NCI-H1930 (cell line): Measurements from ENCODE around the gene LYSMD3.

Experiments
- DNase-seq, 2 experiments: peaks; one replicate each; lab custom pipeline; 2025; lab: John Stamatoyannopoulos, UW

The LYSMD3 gene

DNA sequence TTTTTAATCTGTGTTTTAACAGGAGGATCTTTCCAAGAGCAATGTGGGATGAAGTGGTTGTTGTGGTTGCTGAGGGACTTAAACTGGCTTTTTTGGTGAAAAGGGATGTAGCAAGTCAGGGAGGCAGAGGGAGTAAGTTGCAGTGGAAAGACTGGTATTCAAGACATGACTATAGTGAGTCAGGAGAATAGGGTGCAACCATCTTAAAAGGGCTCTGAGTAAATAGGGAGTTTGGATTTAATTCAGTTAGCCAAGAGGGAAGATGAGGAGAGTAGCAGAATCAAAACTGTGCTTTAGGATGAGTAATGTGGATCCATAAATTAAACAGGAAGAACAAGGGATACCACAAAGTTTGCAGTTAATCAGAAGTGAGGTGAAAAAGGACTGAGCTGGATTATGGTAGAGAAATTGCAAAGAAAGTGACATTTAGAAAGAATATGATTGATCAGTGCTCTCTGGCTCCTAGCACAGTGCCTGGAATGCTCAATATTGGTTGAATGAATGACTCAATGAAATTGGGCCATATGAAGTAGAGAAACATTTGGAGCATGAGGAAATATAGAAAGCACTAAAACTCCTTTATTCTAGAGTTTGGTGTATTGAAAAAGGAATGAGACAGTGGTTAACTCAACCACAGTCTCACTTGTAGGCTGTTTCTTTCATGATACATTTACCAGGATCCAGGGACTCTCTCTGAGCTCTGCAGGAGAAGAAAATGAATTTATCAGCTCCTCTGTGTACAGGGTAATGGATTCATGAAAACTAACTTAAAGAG lies 49.6 kb downstream of the LYSMD3 start:
- DNase-seq = no peak

DNA sequence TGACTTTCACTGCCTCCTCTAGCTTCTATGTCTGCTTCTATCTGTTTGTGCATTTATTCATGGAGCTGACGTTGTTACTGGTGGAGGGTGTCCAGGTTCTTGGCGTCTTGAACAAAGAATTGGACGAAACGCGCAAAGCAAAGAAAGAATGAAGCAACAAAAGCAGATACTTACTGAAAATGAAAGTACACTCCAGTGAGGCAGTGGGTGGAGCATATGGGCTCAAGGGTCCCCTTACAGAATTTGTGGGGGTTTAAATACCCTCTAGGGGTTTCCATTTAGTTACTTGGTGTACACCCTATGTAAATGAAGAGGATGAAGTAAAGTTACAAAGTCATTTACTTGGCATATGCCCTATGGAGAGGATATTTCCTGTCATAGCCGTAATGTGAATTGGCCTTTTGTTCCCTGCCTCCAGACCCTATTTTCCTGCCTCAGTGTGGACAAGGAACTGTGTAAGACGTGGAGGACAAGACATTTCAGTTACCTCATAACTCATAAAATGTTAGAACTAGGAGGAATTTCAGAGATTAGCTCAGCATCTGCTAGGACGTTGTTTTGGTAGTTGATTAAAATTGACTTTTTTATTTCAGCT lies 51.7 kb downstream of the LYSMD3 start:
- no peak for DNase-seq

- DNase-seq = no peak
Observed at GRCh38 chr5:90477073-90477472, 52.3 kb downstream of the LYSMD3 start.

- DNase-seq = no peak
Observed at GRCh38 chr5:90476391-90476790, 53.0 kb downstream of the LYSMD3 start.

- no peak for DNase-seq
Observed at GRCh38 chr5:90475436-90475980, 53.9 kb downstream of the LYSMD3 start.

DNA sequence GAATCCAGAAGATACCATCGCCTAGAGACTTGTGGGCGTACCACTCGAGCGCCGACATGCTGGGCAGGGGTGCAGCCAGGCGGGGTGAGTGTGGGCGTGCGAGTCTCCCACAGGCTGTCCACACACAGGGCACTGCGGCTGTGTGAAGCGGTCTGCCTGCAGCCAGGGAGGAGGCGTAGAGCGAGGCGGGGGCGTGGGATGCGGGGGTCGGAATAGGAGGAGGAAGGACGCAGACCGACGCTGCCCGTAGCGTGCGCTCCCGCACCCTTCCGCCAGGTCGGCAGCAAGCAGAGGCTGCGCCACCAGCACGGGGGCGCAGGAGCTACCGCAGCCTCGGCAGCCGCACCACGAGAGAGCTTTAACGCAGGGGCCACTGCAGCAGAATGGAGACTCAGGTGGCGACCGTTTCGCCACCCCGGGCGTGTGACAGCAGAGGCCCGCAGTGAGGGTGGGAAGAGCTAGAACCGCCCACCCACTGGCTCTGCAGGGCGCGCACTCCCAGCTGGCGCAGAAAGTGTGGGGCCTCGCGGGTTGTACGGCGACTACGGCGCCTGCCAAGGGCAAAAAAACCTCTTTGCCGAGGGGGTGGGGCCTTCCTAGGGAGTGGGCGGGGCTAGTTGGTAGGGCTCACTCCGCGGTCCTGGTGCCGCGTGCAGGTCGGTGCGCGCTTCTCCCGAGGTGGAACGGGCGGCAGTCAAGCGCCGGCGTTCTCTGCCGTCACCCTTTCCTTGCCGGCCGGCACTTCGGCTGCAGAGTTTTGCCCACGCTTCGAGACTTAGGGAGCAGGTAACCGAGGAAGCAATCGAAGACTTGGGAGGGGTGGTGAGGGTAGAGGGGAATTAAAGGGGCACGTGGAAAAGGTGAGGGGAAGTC lies 54.9 kb downstream of the LYSMD3 start, which contains the start of the genes MBLAC2 and POLR3G:
Gene MBLAC2 (minus strand): TSS at position 537 of the 873 bp plus-strand sequence. CDS start 479 bp downstream, at position 58.
Gene POLR3G (plus strand): TSS at position 630 of the 873 bp plus-strand sequence. CDS start 10,704 bp downstream, outside the sequence.
- peak; percentile 79 for DNase-seq

DNA sequence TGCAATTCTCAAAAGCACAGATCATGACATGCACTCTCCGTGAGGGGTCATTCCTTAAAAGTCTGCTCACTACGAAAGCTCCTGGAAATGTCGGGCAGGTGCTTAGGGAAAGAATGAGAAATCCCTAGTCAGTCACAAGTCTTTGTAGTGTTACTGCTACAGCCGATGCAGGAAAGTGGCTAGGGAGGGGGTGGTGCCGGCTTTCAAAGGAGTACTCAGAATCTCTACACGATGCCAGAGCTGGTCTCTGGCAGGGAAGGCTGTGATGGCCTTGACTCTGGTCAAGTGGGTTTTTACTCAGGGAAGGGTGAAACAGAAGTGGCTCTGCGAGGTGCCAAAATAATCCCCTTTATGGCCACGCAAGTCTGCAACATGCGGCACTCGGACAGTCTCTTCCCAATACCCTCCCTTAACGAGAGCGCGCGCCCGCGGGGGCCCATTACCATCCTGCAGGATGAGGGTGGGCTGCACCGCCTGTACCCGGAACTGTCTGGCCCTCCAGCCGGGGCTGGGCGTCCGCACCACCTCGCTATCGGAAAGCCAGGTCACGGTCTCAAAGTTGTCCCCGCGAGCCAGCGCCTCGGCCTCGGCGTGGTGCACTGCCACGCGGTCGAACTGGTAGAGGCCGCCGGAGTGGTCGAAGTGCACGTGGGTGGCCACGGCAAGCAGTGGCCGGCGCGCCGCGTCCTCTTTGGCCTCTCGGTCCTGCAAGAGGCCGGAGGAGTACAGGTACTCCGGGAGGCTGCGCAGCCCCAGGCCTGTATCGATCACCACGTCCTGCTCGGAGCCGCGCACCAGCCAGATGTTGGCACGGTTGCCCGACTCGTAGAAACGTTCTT lies 55.8 kb downstream of the LYSMD3 start:
- DNase-seq = no peak

DNA sequence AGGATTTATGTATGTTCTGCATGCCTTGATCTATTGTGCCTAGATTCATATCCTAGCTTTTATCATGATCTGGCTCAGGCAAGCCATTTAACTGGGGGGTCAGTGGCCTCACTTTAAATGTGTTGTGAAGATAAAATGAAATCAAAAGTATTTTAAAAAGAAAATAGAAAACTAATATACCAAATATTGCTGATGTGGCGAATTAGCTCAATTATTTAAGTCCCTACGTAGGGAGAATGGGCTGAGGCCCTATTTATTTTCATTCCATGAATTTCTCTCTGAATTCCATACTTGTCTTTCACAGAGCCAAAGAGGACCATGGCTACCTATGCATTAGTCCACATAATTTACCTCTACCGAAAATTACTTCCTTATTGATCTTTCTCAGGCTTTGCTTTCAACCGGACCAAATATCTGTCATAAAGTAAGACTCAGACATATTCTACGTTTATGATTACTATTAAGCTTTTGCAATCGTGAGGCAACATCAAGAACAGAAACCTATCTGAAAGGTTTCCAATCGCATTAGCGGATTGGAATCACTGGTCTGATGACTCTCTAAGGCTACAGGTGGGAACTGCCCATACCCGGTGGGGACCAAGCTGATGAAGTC lies 56.5 kb downstream of the LYSMD3 start:
- DNase-seq = no peak
